Breast epithelium (tissue), 4 donors: ENCODE data around the gene CAB39L. TPM values are rescaled to one million over a fixed set of nuclear protein-coding genes. Genes with fewer than 3 reads are reported as not detected.

Source experiments
- DNase-seq, 2 donors: peaks; one replicate each; pipeline ENCODE4 v3.0.0-alpha.2; 2019; ENCODE audit warnings: low spot score in 2 of 2
- H3K27ac ChIP-seq, 2 donors: fragments of 200-600 bp; sonication (generic) in 1 of 2; one replicate each; pipeline ENCODE4 v1.5.1; 2016 to 2019; ENCODE audit warnings: mild to moderate bottlenecking in 1 of 2
- H3K27me3 ChIP-seq, 2 donors: fragments of 200-600 bp; sonication (generic) in 1 of 2; one replicate each; pipeline versions ENCODE4 v1.5.1 to v1.6.0; 2017 to 2019; ENCODE audit warnings: control low read depth in 1 of 2, mild to moderate bottlenecking in 1 of 2
- H3K36me3 ChIP-seq: fragments of 200-600 bp; one replicate; pipeline ENCODE4 v1.5.1; 2019
- H3K4me1 ChIP-seq, 2 donors: fragments of 200-600 bp; sonication (generic); one replicate each; pipeline ENCODE4 v1.5.1; 2016 to 2019; ENCODE audit warnings: control low read depth in 1 of 2
- H3K4me3 ChIP-seq, 3 donors: fragments of 200-600 bp; sonication (generic); 1 replicate in 2 of 3; 2 replicates in 1 of 3; pipeline ENCODE4 v1.5.1; 2016 to 2019; ENCODE audit warnings: mild to moderate bottlenecking in 3 of 3, moderate library complexity in 2 of 3
- H3K9me3 ChIP-seq, 2 donors: fragments of 200-600 bp; sonication (generic) in 1 of 2; one replicate each; pipeline ENCODE4 v1.5.1; 2016 to 2019; ENCODE audit warnings: control low read depth in 1 of 2
- POLR2A ChIP-seq: fragments of 450-650 bp; IDR thresholded peaks from one replicate; pipeline ENCODE4 v1.6.1; 2016; ENCODE audit warnings: antibody characterized with exemption, mild to moderate bottlenecking, moderate library complexity
- POLR2AphosphoS5 ChIP-seq, 3 donors: sonication (generic); formaldehyde crosslinking; IDR thresholded peaks; one replicate each; pipeline ENCODE4 v1.6.1; 2017; ENCODE audit warnings: antibody characterized with exemption in 3 of 3
- intact Hi-C: fragments of 100-400 bp; cut with DNase I; formaldehyde crosslinking; loops from one replicate; pipeline ENCODE4 v1.15.1; 2023; ENCODE audit warnings: low total_unique reads
- total RNA-seq, 3 donors: library from RNA; depleted of rRNA; stranded (reverse); fragments of >200 nt; gene quantifications; one replicate each; pipeline ENCODE4 v1.1.0, GENCODE V29; 2016
- TF ChIP-seq, protein P1 (sequence below), 3 donors: fragments of 450-650 bp; IDR thresholded peaks; one replicate each; pipeline ENCODE4 v1.5.1; 2016 to 2017; ENCODE audit warnings: antibody characterized with exemption in 3 of 3, mild to moderate bottlenecking in 3 of 3, moderate library complexity in 3 of 3

The CAB39L gene
- total RNA-seq, 3 donors from 2014 or later, result 40.0 to 92.1 (median 44.8) TPM

DNA sequence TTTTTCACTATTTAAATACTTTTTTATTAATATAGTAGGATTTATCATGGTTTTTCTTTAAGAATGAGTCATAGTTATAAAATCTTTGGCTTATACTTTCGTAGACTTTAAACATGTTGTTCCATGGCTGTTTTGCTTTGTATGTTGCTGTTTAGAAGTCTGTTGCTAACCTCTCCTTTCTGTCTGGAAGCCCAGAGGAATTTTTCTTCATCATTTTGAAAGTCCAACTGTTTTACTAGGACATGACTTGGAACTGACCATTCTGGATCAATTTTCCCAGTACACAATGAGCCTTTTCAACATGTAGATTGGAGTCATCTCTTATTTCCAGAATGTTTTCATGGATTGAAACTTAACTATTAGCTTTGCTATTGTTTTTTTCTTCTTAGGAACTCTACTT is 7.9 kb downstream of the CAB39L start:
- TF ChIP-seq POLR2A, result no peak
- TF ChIP-seq, protein P1, sequence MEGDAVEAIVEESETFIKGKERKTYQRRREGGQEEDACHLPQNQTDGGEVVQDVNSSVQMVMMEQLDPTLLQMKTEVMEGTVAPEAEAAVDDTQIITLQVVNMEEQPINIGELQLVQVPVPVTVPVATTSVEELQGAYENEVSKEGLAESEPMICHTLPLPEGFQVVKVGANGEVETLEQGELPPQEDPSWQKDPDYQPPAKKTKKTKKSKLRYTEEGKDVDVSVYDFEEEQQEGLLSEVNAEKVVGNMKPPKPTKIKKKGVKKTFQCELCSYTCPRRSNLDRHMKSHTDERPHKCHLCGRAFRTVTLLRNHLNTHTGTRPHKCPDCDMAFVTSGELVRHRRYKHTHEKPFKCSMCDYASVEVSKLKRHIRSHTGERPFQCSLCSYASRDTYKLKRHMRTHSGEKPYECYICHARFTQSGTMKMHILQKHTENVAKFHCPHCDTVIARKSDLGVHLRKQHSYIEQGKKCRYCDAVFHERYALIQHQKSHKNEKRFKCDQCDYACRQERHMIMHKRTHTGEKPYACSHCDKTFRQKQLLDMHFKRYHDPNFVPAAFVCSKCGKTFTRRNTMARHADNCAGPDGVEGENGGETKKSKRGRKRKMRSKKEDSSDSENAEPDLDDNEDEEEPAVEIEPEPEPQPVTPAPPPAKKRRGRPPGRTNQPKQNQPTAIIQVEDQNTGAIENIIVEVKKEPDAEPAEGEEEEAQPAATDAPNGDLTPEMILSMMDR (IDR thresholded peaks at IDR 0.05), result no peak
- TF ChIP-seq POLR2AphosphoS5 (IDR thresholded peaks at IDR 0.05), result no peak
- Histone ChIP-seq H3K27me3 (no peaks in the 10 kb centered on the region), H3K4me1 (no peaks in the 10 kb centered on the region), H3K9me3 (no peaks in the 10 kb centered on the region), H3K4me3 (no peak overlapping the region), H3K36me3 (peaks cover 3% of the 10 kb centered on the region), H3K27ac (no peak overlapping the region)
- no peak for DNase-seq
- intact Hi-C loops, result no loop called here

DNA sequence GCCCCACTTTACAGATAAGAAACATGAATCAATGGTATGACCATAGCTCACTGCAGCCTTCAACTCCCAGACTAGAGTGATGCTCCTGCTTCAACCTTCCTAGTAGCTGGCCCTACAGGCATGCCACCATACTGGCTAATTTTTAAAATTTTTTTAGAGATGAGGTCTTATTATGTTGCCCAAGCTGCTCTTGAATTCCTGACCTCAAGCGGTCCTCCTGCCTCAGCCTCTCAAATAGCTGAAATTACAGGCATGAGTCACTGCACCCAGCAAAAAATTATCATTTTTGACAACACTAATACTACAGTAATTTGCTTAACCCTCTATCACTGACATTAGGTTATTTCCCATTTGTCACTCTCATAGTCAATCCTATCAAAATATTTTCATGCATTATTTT is 14.7 kb downstream of the CAB39L start:
- no peaks in the 10 kb centered on the region for H3K27me3 ChIP-seq
- no peak overlapping the region for H3K4me3 ChIP-seq
- H3K9me3 ChIP-seq, result no peaks in the 10 kb centered on the region
- peaks cover 3% of the 10 kb centered on the region for H3K36me3 ChIP-seq
- TF ChIP-seq, protein P1 (IDR thresholded peaks at IDR 0.05), result no peak
- TF ChIP-seq POLR2A (no peak), POLR2AphosphoS5 (IDR thresholded peaks at IDR 0.05) (no peak)
- intact Hi-C loops, result no loop called here
- H3K4me1 ChIP-seq, result no peaks in the 10 kb centered on the region
- no peak overlapping the region for H3K27ac ChIP-seq
- DNase-seq, result no peak

DNA sequence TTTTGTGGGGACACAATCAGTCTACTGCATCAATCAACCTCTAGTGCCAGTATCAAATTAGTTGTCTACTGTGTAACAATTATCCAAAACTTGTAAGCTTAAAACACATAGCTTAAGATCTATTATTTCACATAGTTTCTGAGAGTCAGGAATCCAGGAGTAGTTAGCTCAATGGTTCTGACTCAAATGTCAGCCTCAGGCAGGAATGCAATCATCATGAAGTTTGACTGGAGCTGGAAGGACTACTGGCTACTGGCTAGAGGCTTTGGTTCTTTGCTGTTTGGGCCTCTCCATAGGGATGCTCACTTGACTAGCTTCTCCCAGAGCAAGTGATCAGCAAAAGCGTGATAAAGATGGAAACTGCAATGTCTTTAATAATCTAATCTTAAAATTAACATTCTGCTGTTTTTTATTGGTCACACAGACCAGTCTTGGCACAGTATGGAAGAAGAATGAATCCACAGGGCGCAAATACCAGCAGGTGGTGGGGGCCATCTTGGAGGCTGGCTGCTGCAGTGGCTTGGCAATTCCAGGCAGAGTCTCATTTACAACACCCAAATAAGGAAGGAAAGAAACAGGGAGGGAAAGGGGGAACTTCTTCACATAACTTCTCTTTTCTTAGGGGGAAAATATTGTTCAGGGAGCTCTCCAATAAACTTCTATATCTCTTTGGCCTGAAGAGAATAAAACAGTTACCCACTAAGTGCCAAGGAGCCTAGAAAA is 15.7 kb downstream of the CAB39L start:
- intact Hi-C loops, result no loop called here
- no peak overlapping the region for H3K4me3 ChIP-seq
- H3K36me3 ChIP-seq, result peaks cover 3% of the 10 kb centered on the region
- H3K9me3 ChIP-seq, result no peaks in the 10 kb centered on the region
- no peak overlapping the region for H3K27ac ChIP-seq
- TF ChIP-seq POLR2A (no peak), POLR2AphosphoS5 (IDR thresholded peaks at IDR 0.05) (no peak)
- TF ChIP-seq, protein P1 (IDR thresholded peaks at IDR 0.05), result no peak
- H3K4me1 ChIP-seq, result no peaks in the 10 kb centered on the region
- no peak for DNase-seq
- H3K27me3 ChIP-seq, result no peaks in the 10 kb centered on the region

DNA sequence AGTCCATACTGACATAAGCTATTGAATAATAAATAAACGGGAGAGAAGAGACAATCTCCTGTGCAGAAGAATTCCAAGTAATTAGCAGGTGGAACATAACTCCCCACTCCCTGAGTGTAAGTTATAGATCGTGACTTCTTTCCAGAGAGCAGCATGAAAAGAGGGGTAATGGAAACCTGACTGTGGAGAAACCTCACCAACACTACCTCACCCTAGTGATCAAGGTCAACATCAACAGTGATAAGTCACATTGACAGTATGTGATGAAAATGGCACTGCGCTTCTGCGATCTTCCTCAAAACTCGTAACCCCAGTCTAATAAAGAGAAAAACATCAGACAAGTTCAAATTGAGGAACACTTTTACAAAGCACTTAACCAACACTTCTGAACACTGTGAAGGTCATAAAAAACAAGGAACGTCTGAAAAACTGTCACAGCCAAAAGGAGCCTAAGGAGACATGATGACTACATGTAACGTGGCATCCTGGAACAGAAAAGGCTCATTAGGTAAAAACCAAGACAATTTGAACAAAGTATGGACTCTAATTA is 19.8 kb downstream of the CAB39L start:
- Histone ChIP-seq H3K9me3 (no peaks in the 10 kb centered on the region), H3K27ac (no peak overlapping the region), H3K36me3 (no peaks in the 10 kb centered on the region), H3K4me1 (no peaks in the 10 kb centered on the region), H3K27me3 (no peaks in the 10 kb centered on the region), H3K4me3 (no peak overlapping the region)
- TF ChIP-seq, protein P1 (IDR thresholded peaks at IDR 0.05), result no peak
- TF ChIP-seq POLR2A (no peak), POLR2AphosphoS5 (IDR thresholded peaks at IDR 0.05) (no peak)
- no peak for DNase-seq
- intact Hi-C loops, result no loop called here

DNA sequence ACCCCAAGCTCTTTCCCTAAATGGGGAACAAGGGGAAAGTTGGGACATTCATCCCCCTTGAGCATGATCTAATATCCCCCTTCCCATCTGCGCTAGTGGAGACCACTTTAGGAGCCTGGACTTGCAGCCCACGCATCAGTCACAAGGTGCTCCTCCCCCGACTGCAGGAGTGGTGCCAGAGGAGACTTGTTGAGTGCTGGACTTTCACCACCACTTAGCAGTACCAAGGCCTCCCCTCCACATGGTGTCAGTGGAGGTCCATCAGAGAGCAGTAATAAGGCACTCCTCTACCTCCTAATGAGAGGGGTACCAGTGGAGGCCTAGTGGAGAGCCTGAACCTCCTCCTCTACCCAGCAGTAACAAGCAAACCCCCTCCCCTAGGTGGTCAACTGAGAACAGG is 22.5 kb downstream of the CAB39L start:
- Histone ChIP-seq H3K27me3 (no peaks in the 10 kb centered on the region), H3K4me3 (no peak overlapping the region), H3K4me1 (no peaks in the 10 kb centered on the region), H3K9me3 (no peaks in the 10 kb centered on the region), H3K36me3 (no peaks in the 10 kb centered on the region), H3K27ac (no peak overlapping the region)
- intact Hi-C loops, result no loop called here
- no peak for TF ChIP-seq POLR2AphosphoS5 (IDR thresholded peaks at IDR 0.05)
- TF ChIP-seq POLR2A, result no peak
- TF ChIP-seq, protein P1 (IDR thresholded peaks at IDR 0.05), result no peak
- DNase-seq, result no peak
